ENCODE measurements around the gene PPP2R2D.

PPP2R2D gene

GRCh38 chr10:131954356-131954965 lies 53.7 kb downstream of the PPP2R2D start:
- DNase-seq: no peak

- no peak for DNase-seq
Measured at GRCh38 chr10:131955591-131956340, 55.0 kb downstream of the PPP2R2D start.

- DNase-seq: no peak
Measured at GRCh38 chr10:131959841-131960240, 59.0 kb downstream of the PPP2R2D start.

- no peak for DNase-seq
Measured at GRCh38 chr10:131960631-131961046, 59.8 kb downstream of the PPP2R2D start.

GRCh38 chr10:131961047-131961776 lies 60.4 kb downstream of the PPP2R2D start:
- DNase-seq: no peak

GRCh38 chr10:131961777-131962662 lies 61.2 kb downstream of the PPP2R2D start:
- no peak for DNase-seq

GRCh38 chr10:131963350-131963749 lies 62.5 kb downstream of the PPP2R2D start:
- DNase-seq: no peak

GRCh38 chr10:131963811-131964210 lies 63.0 kb downstream of the PPP2R2D start:
- DNase-seq: no peak

GRCh38 chr10:131964298-131964697 lies 63.5 kb downstream of the PPP2R2D start:
- DNase-seq: no peak

- DNase-seq: no peak
Measured at GRCh38 chr10:131968949-131969348, 68.1 kb downstream of the PPP2R2D start.

- no peak for DNase-seq
Measured at GRCh38 chr10:131970946-131971345, 70.1 kb downstream of the PPP2R2D start.

- no peak for DNase-seq
Measured at GRCh38 chr10:131971591-131971990, 70.8 kb downstream of the PPP2R2D start.

- no peak for DNase-seq
Measured at GRCh38 chr10:131972474-131973071, 71.8 kb downstream of the PPP2R2D start.

GRCh38 chr10:131973160-131973951 lies 72.5 kb downstream of the PPP2R2D start:
- DNase-seq: no peak

GRCh38 chr10:131974034-131974817 lies 73.4 kb downstream of the PPP2R2D start:
- no peak for DNase-seq

GRCh38 chr10:131975003-131975402 lies 74.2 kb downstream of the PPP2R2D start:
- no peak for DNase-seq

- no peak for DNase-seq
Measured at GRCh38 chr10:131975796-131976195, 75.0 kb downstream of the PPP2R2D start.

GRCh38 chr10:131977323-131978096 lies 76.7 kb downstream of the PPP2R2D start:
- no peak for DNase-seq

GRCh38 chr10:131978366-131978765 lies 77.6 kb downstream of the PPP2R2D start:
- no peak for DNase-seq

GRCh38 chr10:131978851-131979250 lies 78.0 kb downstream of the PPP2R2D start:
- no peak for DNase-seq
